GM12878 (cell line): Measurements from ENCODE around the gene BRSK2. TPM values are rescaled to one million over a fixed set of nuclear protein-coding genes. Genes with fewer than 3 reads are reported as not detected.

Experiments
- ATAC-seq: fragments of 200-7000 bp; cut with Tn5 transposase; 3 replicates; pipeline ENCODE4 v1.9.1; 2020; ENCODE audit warnings: mild to moderate bottlenecking, moderate library complexity
- BruUV-seq: library from RNA; stranded (reverse); fragments of 400-500 nt; replicated peaks from 2 replicates; lab custom pipeline; 2021; lab: Mats Ljungman, UMichigan
- CTCF ChIA-PET: fragments of 300-600 bp; sonication (Branson Sonifier 250); formaldehyde crosslinking; extraction: SDS; loops from one replicate; lab custom pipeline; 2021; ENCODE audit warnings: inconsistent platforms; lab: Yijun Ruan, JAX
- POLR2A ChIA-PET: fragments of 350-600 bp; formaldehyde crosslinking; extraction: SDS; loops from one replicate; lab custom pipeline; 2021; ENCODE audit warnings: inconsistent platforms; lab: Charles Lee
- RAD21 ChIA-PET: fragments of 300-600 bp; sonication (Branson Sonifier 250); formaldehyde crosslinking; loops from one replicate; lab custom pipeline; 2023; ENCODE audit warnings: antibody characterized with exemption; ENCODE audit not compliant: unreplicated experiment; lab: Charles Lee
- SMC1A ChIA-PET: fragments of 300-600 bp; sonication (Branson Sonifier 250); formaldehyde crosslinking; loops from one replicate; lab custom pipeline; 2023; ENCODE audit not compliant: unreplicated experiment, uncharacterized antibody; lab: Charles Lee
- DNase-seq: peaks from one replicate; pipeline ENCODE4 v3.0.0-alpha.2; 2011; ENCODE audit warnings: low read depth, low spot score
- FAIRE-seq: peaks from 3 replicates; lab custom pipeline; 2011; peaks lifted over from hg19 to GRCh38; lab: Jason Lieb, UNC
- H2AFZ ChIP-seq: 2 replicates; pipeline ENCODE4 v1.6.0; 2011; ENCODE audit warnings: low read depth, low read length, control low read depth; ENCODE audit not compliant: control insufficient read depth
- H3K27ac ChIP-seq: 2 replicates; pipeline ENCODE4 v1.5.1; 2011; ENCODE audit warnings: control low read depth; ENCODE audit not compliant: control insufficient read depth, insufficient read depth
- H3K27me3 ChIP-seq, 2 experiments: replicated peaks in 1 of 2; 2 replicates each; pipeline versions ENCODE4 v1.6.0 to v1.6.1; 2011; ENCODE audit warnings: low read length in 1 of 2; ENCODE audit not compliant: control insufficient read depth in 2 of 2, insufficient read depth in 2 of 2
- H3K36me3 ChIP-seq, 2 experiments: 2 replicates each; pipeline ENCODE4 v1.5.1; 2011; ENCODE audit warnings: low read length in 1 of 2; ENCODE audit not compliant: control insufficient read depth in 2 of 2, insufficient read depth in 2 of 2
- H3K4me1 ChIP-seq: 2 replicates; pipeline ENCODE4 v1.6.1; 2011; ENCODE audit warnings: mild to moderate bottlenecking, low read length, moderate library complexity, mixed read lengths; ENCODE audit not compliant: control insufficient read depth, insufficient read depth
- H3K4me2 ChIP-seq: 2 replicates; pipeline ENCODE4 v1.6.0; 2011; ENCODE audit warnings: control low read depth; ENCODE audit not compliant: control insufficient read depth, insufficient read depth
- H3K4me3 ChIP-seq: fragments of 200-600 bp; sonication (generic); 2 replicates; pipeline ENCODE4 v1.5.1; 2016
- H3K79me2 ChIP-seq: 2 replicates; pipeline ENCODE4 v1.6.0; 2011; ENCODE audit warnings: low read length; ENCODE audit not compliant: control insufficient read depth, insufficient read depth
- H3K9ac ChIP-seq: 2 replicates; pipeline ENCODE4 v1.8.0; 2011; ENCODE audit warnings: low read length, control low read depth, mixed read lengths; ENCODE audit not compliant: control insufficient read depth, insufficient read depth
- H3K9me3 ChIP-seq: replicated peaks from 3 replicates; pipeline ENCODE4 v1.5.1; 2011; ENCODE audit warnings: mild to moderate bottlenecking, low read length; ENCODE audit not compliant: control insufficient read depth, insufficient read depth
- H4K20me1 ChIP-seq: 2 replicates; pipeline ENCODE4 v1.6.0; 2011; ENCODE audit not compliant: control insufficient read depth, insufficient read depth
- CBFB ChIP-seq: IDR thresholded peaks from 2 replicates; pipeline ENCODE4 v1.6.1; 2016; ENCODE audit warnings: antibody characterized with exemption, low read depth
- DPF2 ChIP-seq: fragments of 450-650 bp; IDR thresholded peaks from 2 replicates; pipeline ENCODE4 v1.6.1; 2017; ENCODE audit warnings: mild to moderate bottlenecking
- FOXK2 ChIP-seq: fragments of 450-650 bp; IDR thresholded peaks from 2 replicates; pipeline ENCODE4 v1.6.1; 2017; ENCODE audit warnings: mild to moderate bottlenecking, moderate library complexity
- JUNB ChIP-seq: IDR thresholded peaks from 2 replicates; pipeline ENCODE4 v1.6.1; 2016; ENCODE audit warnings: antibody characterized with exemption, mild to moderate bottlenecking
- JUND ChIP-seq: IDR thresholded peaks from 2 replicates; pipeline ENCODE4 v1.6.1; 2012; ENCODE audit warnings: low read depth, mild to moderate bottlenecking, low read length, improper control_type of control experiment, moderate library complexity
- NFYB ChIP-seq: IDR thresholded peaks from 2 replicates; pipeline ENCODE4 v1.6.1; 2011; ENCODE audit warnings: low read depth, mild to moderate bottlenecking, low read length, improper control_type of control experiment, moderate library complexity; ENCODE audit not compliant: insufficient read depth
- NR2C2 ChIP-seq: IDR thresholded peaks from 2 replicates; pipeline ENCODE4 v1.6.1; 2011; ENCODE audit warnings: borderline replicate concordance, low read depth; ENCODE audit not compliant: control insufficient read depth, insufficient read length
- NRF1 ChIP-seq: conservative IDR thresholded peaks from 2 replicates; pipeline ENCODE4 v1.6.1; 2011; ENCODE audit warnings: mild to moderate bottlenecking, low read depth, low read length, improper control_type of control experiment
- POLR2AphosphoS5 ChIP-seq: IDR thresholded peaks from 2 replicates; pipeline ENCODE4 v1.6.1; 2011; ENCODE audit warnings: mild to moderate bottlenecking, low read length, inconsistent platforms
- SPI1 ChIP-seq: IDR thresholded peaks from 2 replicates; pipeline ENCODE4 v1.6.1; 2011; ENCODE audit warnings: low read depth, mild to moderate bottlenecking, low read length, moderate library complexity, borderline replicate concordance; ENCODE audit not compliant: insufficient read depth
- STAT3 ChIP-seq: IDR thresholded peaks from 2 replicates; pipeline ENCODE4 v1.6.1; 2011; ENCODE audit warnings: low read depth, low read length, improper control_type of control experiment
- SUZ12 ChIP-seq: fragments of 200-600 bp; sonication (generic); IDR thresholded peaks from one replicate; pipeline ENCODE4 v1.6.1; 2018; ENCODE audit warnings: antibody characterized with exemption, mild to moderate bottlenecking; ENCODE audit not compliant: unreplicated experiment
- TCF12 ChIP-seq: IDR thresholded peaks from 2 replicates; pipeline ENCODE4 v1.6.1; 2011; ENCODE audit warnings: low read depth, mild to moderate bottlenecking, low read length
- YBX1 ChIP-seq: fragments of 450-650 bp; IDR thresholded peaks from 2 replicates; pipeline ENCODE4 v1.6.1; 2016; ENCODE audit warnings: antibody characterized with exemption
- YY1 ChIP-seq: IDR thresholded peaks from 2 replicates; pipeline ENCODE4 v1.6.1; 2011; ENCODE audit warnings: low read depth, mild to moderate bottlenecking, low read length
- ZNF384 ChIP-seq: IDR thresholded peaks from 2 replicates; pipeline ENCODE4 v1.6.1; 2012; ENCODE audit warnings: low read depth, mild to moderate bottlenecking, low read length, improper control_type of control experiment, borderline replicate concordance
- WGBS: methylation state at CpG from one replicate; pipeline ENCODE4 v1.1.6; 2016; ENCODE audit warnings: low lambda C conversion rate; ENCODE audit not compliant: insufficient replicate concordance, insufficient coverage; ENCODE audit errors: missing lambda C conversion rate; 5-methylcytosine and 5-hydroxymethylcytosine counted together
- in situ Hi-C: fragments of 300-500 bp; cut with MboI; formaldehyde crosslinking; loops from 9 replicates; pipeline ENCODE4 v1.14.3; 2018; ENCODE audit warnings: mixed read lengths
- intact Hi-C: fragments of 100-400 bp; cut with micrococcal nuclease; formaldehyde crosslinking; loops from one replicate; pipeline ENCODE4 v1.14.2; 2022; ENCODE audit not compliant: unreplicated experiment
- polyA plus RNA-seq, 11 experiments: library from polyadenylated mRNA; depleted of rRNA in 4 of 11; unstranded in 6 of 11; stranded (reverse) in 5 of 11; fragments of >200 nt; fragmentation: Nextera tagmentation in 4 of 11; fragmentation: Illumina TruSeq in 1 of 11; extraction: Ambion mirVana in 4 of 11; extraction: Trizol in 1 of 11; gene quantifications; 1 replicate in 1 of 11; 2 replicates in 10 of 11; pipeline versions ENCODE4 v1.2.1 to v1.2.3, GENCODE V29; 2011 to 2016; ENCODE audit warnings: inconsistent platforms in 2 of 11, missing spikeins in 2 of 11, low read depth in 1 of 11
- total RNA-seq, 4 experiments: library from RNA; depleted of rRNA in 3 of 4; stranded (reverse); fragments of >200 nt in 3 of 4; fragmentation: Illumina TruSeq in 1 of 4; extraction: Trizol in 1 of 4; gene quantifications; 2 replicates each; pipeline versions ENCODE4 v1.2.1 to v1.2.3, GENCODE V29; 2013 to 2021
- TF ChIP-seq, protein P1 (sequence below): fragments of 450-650 bp; formaldehyde crosslinking; IDR thresholded peaks from 2 replicates; pipeline ENCODE4 v1.4.0; 2022; ENCODE audit warnings: mild to moderate bottlenecking, moderate library complexity
- TF ChIP-seq, protein P2 (sequence below): IDR thresholded peaks from 2 replicates; pipeline ENCODE4 v1.6.1; 2011; ENCODE audit warnings: borderline replicate concordance, low read depth, mild to moderate bottlenecking, moderate library complexity, low read length; ENCODE audit not compliant: insufficient read depth, poor library complexity, severe bottlenecking

The BRSK2 gene
- total and polyA plus RNA-seq, 10 of the 15 experiments (the other 5 are each of a cell fraction or from before 2014, with no cell fraction given), result 0.13 TPM; not detected in 9

- H3K4me1 ChIP-seq, result no peaks in the 10 kb centered on the region
- WGBS, result 65% methylated on average over 22 of the region's 28 CpGs
- no peak overlapping the region for H3K4me2 ChIP-seq
- no peaks in the 10 kb centered on the region for H3K36me3 ChIP-seq
- RAD21 ChIA-PET, result no interaction called here
- no peaks in the 10 kb centered on the region for H3K79me2 ChIP-seq
- ATAC-seq, result no peak
- CTCF ChIA-PET, result no interaction called here
- TF ChIP-seq YBX1 (no peak), ZNF384 (no peak), JUND (no peak), POLR2AphosphoS5 (no peak), FOXK2 (no peak), NRF1 (no peak), NR2C2 (no peak), SUZ12 (no peak), YY1 (no peak), JUNB (no peak), CBFB (no peak), SPI1 (no peak), STAT3 (no peak), TCF12 (no peak), NFYB (no peak), DPF2 (no peak)
- TF ChIP-seq, protein P1, sequence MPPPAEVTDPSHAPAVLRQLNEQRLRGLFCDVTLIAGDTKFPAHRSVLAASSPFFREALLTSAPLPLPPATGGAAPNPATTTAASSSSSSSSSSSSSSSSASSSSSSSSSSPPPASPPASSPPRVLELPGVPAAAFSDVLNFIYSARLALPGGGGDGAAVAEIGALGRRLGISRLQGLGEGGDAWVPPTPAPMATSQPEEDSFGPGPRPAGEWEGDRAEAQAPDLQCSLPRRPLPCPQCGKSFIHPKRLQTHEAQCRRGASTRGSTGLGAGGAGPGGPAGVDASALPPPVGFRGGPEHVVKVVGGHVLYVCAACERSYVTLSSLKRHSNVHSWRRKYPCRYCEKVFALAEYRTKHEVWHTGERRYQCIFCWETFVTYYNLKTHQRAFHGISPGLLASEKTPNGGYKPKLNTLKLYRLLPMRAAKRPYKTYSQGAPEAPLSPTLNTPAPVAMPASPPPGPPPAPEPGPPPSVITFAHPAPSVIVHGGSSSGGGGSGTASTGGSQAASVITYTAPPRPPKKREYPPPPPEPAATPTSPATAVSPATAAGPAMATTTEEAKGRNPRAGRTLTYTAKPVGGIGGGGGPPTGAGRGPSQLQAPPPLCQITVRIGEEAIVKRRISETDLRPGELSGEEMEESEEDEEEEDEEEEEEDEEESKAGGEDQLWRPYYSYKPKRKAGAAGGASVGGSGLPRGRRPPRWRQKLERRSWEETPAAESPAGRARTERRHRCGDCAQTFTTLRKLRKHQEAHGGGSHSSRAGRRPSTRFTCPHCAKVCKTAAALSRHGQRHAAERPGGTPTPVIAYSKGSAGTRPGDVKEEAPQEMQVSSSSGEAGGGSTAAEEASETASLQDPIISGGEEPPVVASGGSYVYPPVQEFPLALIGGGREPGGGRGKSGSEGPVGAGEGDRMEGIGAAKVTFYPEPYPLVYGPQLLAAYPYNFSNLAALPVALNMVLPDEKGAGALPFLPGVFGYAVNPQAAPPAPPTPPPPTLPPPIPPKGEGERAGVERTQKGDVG (CRISPR knock-in tag), result no peak
- TF ChIP-seq, protein P2, sequence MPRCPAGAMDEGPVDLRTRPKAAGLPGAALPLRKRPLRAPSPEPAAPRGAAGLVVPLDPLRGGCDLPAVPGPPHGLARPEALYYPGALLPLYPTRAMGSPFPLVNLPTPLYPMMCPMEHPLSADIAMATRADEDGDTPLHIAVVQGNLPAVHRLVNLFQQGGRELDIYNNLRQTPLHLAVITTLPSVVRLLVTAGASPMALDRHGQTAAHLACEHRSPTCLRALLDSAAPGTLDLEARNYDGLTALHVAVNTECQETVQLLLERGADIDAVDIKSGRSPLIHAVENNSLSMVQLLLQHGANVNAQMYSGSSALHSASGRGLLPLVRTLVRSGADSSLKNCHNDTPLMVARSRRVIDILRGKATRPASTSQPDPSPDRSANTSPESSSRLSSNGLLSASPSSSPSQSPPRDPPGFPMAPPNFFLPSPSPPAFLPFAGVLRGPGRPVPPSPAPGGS, result no peak
- TF ChIP-seq, all 136 proteins: peak for 0
- intact Hi-C loops (no loop called here), in situ Hi-C loops (no loop called here)
- Histone ChIP-seq H3K9ac (no peak overlapping the region), H3K27ac (no peak overlapping the region), H3K4me3 (no peak overlapping the region), H3K9me3 (no peaks in the 10 kb centered on the region), H2AFZ (no peak overlapping the region), H3K27me3 (no peaks in the 10 kb centered on the region), H4K20me1 (no peaks in the 10 kb centered on the region)
- no peak for FAIRE-seq
- no TSS peak for BruUV-seq
- POLR2A ChIA-PET, result no interaction called here
- no peak for DNase-seq
- SMC1A ChIA-PET, result no interaction called here
Observed at GRCh38 chr11:1346669-1347390, 42.9 kb upstream of the BRSK2 start.
